AML-193 (cell line): Measurements from ENCODE around the gene AKAIN1.
A peak's percentile ranks its signal among the peaks of the same experiment; 100 is the strongest.

Experiments
- DNase-seq, 2 experiments: peaks; one replicate each; lab custom pipeline; 2025; lab: John Stamatoyannopoulos, UW

The AKAIN1 gene

GRCh38 chr18:5197032-5197434 is at the start of gene AKAIN1:
TSS of gene AKAIN1 (minus strand) at chr18:5197257. CDS start at chr18:5197053, 204 bp downstream.
- no peak for DNase-seq

GRCh38 chr18:5244941-5245340 is 47.9 kb upstream of the AKAIN1 start:
- DNase-seq = no peak

- no peak for DNase-seq
These were observed 42.4 kb upstream of the AKAIN1 start for GRCh38 chr18:5239447-5239846.

- DNase-seq = peak in 1 of 2 experiments; percentile 23
These were observed 41.4 kb upstream of the AKAIN1 start for GRCh38 chr18:5238371-5238976.

GRCh38 chr18:5237723-5238370 is 40.8 kb upstream of the AKAIN1 start:
- DNase-seq = peak; percentile 69 to 85

GRCh38 chr18:5237083-5237722 is 40.1 kb upstream of the AKAIN1 start:
- peak; percentile 21 to 66 for DNase-seq

GRCh38 chr18:5214583-5215351 is 17.7 kb upstream of the AKAIN1 start:
- no peak for DNase-seq

- DNase-seq = no peak
These were observed 10.6 kb upstream of the AKAIN1 start for GRCh38 chr18:5207471-5208150.

GRCh38 chr18:5198311-5198710 is 1.3 kb upstream of the AKAIN1 start:
- no peak for DNase-seq

- no peak for DNase-seq
These were observed 404 bp upstream of the AKAIN1 start for GRCh38 chr18:5197461-5197860.

- no peak for DNase-seq
These were observed 615 bp downstream of the AKAIN1 start for GRCh38 chr18:5196253-5197031.

GRCh38 chr18:5195656-5196055 is 1.4 kb downstream of the AKAIN1 start:
- no peak for DNase-seq

GRCh38 chr18:5180254-5180653 is 16.8 kb downstream of the AKAIN1 start:
- DNase-seq = no peak

GRCh38 chr18:5178519-5178918 is 18.5 kb downstream of the AKAIN1 start:
- DNase-seq = no peak

- DNase-seq = peak in 1 of 2 experiments; percentile 18
These were observed 21.7 kb downstream of the AKAIN1 start for GRCh38 chr18:5175378-5175777.

- no peak for DNase-seq
These were observed 23.4 kb downstream of the AKAIN1 start for GRCh38 chr18:5173646-5174045.

GRCh38 chr18:5173236-5173635 is 23.8 kb downstream of the AKAIN1 start:
- DNase-seq = no peak

- peak in 1 of 2 experiments; percentile 2 for DNase-seq
These were observed 29.2 kb downstream of the AKAIN1 start for GRCh38 chr18:5167831-5168230.

- no peak for DNase-seq
These were observed 30.3 kb downstream of the AKAIN1 start for GRCh38 chr18:5166606-5167280.

- no peak for DNase-seq
These were observed 32.2 kb downstream of the AKAIN1 start for GRCh38 chr18:5164903-5165302.

- no peak for DNase-seq
These were observed 34.9 kb downstream of the AKAIN1 start for GRCh38 chr18:5162111-5162510.
